Stimulated activated naive CD8-positive, alpha-beta T cell treated with anti-CD3 and anti-CD28 coated beads, Interleukin-15, Interleukin-2, amounts not matched to agents 100 U/mL and 50 U/mL, for 24 hours (primary cell): ENCODE results near the gene PUM1.
A peak's percentile ranks its signal among the peaks of the same experiment; 100 is the strongest.
"Not testable (repeated sequence)": the region's sequence is repeated elsewhere in the genome, so short reads cannot be mapped to it uniquely, and the experiment has no call there.

Experiments
- ATAC-seq: fragments of 150-1000 bp; cut with Tn5 transposase; one replicate; pipeline ENCODE4 v1.10.0; 2021
- DNase-seq: peaks from one replicate; pipeline ENCODE4 v3.0.0; 2021

Gene PUM1

DNA sequence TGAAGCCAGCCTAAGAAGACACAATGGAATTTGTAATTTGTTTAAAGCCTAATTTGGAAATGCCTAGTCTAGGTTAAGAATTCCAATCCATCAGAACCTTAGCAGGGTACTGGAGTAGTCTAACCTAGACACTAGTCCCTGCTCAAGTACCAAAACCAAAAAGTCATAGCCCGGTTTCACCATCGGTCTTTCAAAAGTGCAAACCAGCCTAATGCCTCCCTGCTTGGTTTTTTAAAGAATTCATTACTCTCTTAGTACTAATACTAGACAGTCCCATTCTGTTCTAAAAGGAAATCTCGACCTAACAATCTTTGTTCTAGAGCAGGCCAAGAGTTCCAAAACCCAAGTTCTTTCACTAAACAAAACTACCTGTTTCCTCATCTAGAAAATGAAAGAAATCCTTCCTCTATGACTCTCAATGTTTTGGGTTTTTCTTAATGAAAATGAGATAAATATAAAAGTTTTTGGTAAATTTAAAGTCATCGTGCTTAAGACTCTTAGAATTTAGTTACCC lies 2.6 kb downstream of the PUM1 start:
- no peak for DNase-seq
- ATAC-seq = no peak

DNA sequence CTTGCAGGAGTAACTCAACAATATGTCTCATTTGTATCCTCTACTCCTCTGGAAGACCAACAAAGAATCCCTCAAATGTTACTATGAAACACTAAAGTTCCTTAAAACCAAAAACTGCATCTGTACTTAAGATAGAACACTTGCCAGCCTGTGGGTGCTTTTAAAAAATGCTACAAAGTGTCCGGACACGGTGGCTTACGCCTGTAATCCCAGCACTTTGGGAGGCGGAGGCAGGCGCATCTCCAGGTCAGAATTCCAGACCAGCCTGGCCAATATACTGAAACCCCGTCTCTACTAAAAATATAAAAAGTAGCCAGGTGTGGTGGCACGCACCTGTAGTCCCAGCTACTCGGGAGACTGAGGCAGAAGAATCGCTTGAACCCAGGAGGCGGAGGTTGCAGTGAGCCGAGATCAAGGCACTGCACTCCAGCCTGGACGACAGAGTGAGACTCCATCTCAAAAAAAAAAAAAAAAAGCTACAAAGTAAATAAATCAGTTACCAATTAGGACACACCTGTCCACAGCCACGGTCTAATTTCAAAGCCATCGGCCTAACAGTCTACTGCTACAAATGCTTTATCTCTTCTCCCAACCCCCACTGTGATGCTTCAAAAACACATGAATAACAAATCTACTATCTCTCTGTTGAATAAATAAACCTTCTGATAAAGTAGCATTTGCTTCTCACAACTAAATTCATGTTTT lies 3.2 kb downstream of the PUM1 start:
- DNase-seq, ATAC-seq: not testable (repeated sequence)

GRCh38 chr1:31058012-31058411 lies 7.5 kb downstream of the PUM1 start:
- ATAC-seq = no peak
- DNase-seq = no peak

DNA sequence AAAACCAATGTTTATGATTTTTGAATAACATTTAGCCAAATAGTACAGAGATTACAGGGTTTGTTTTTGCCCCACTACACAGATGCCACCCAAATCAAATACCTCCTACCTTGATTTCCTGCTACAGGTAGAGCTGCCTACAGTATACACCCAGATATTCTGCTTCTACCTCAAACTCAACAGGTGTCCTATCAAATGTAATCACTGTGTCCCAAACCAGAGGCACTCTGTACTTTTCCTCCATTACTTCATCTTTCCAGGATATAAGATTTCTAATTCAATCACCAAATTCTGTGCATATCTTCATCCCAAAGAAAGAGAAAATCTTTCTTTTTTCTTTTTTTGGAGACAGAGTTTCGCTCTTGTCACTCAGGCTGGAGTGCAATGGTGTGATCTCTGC lies 9.6 kb downstream of the PUM1 start:
- DNase-seq (no peak), ATAC-seq (no peak)

- ATAC-seq = no peak
Observed at GRCh38 chr1:31055501-31055900, 10.0 kb downstream of the PUM1 start.

GRCh38 chr1:31054958-31055481 lies 10.5 kb downstream of the PUM1 start:
- DNase-seq (no peak), ATAC-seq (peak; percentile 67)

More at GRCh38 chr1:31055501-31055900, 10.0 kb downstream of the PUM1 start:
- DNase-seq = no peak

DNA sequence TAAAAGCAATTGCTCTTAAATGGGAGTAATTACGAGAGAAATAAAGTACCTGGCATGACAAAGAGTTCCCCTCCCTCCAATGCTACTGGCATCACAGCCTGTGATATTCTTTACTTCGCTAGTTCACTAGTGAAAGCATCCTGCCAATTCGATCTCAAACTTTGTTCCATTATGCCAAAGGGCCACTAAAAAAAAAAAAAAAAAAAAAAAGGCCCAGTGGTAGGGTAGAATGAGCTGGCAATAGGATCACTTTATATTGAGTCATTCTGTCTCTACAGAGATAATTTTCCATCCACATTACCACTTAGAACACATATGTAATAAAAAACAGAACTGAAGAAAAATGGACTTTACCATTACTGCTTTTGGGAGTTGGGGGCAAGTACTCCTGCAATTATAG lies 11.2 kb downstream of the PUM1 start:
- DNase-seq (no peak), ATAC-seq (peak; percentile 80)

- ATAC-seq, DNase-seq: not testable (repeated sequence)
Observed at GRCh38 chr1:31052613-31053012, 12.9 kb downstream of the PUM1 start.

DNA sequence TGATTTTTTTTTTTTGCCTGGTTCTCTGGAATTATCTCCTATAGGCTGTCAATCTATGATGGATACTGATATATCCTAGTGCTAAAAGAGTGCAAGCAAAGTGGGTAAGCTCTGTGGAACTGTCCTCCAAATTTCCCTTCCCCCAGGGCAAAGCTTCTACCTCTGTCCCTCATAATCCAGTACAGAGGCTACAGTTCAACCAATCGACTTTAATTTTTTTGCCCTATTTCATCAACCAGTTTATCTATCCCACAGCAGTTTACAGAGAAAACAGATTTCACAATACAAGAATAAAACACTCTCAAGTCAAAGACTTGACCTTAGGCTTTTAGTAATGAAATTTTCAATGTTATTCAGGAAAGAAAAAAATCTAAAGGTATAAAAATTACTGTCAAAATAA lies 13.9 kb downstream of the PUM1 start:
- ATAC-seq = no peak
- DNase-seq = no peak

- not testable (repeated sequence) for ATAC-seq, DNase-seq
Observed at GRCh38 chr1:31047507-31047906, 18.0 kb downstream of the PUM1 start.

- no peak for DNase-seq
- ATAC-seq = no peak
Observed at GRCh38 chr1:31043631-31044030, 21.9 kb downstream of the PUM1 start.

- no peak for DNase-seq
- no peak for ATAC-seq
Observed at GRCh38 chr1:31042656-31043055, 22.9 kb downstream of the PUM1 start.

DNA sequence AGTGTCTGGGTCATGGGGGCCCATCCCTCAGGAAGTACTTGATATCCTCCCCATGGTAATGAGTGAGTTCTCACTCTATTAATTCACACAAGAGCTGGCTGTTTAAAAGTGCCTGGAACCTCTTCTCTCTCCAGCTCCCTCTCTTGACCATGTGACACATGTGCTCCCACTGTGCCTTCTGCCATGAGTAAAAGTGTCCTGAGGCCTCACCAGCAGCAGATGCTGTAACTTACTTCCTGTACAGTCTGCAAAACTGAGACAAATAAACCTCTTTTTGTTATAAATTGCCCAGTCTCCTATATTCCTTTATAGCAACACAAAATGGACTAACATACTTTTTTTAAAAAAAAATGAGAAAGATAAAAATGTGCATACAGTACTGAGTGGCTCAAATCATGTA lies 24.0 kb downstream of the PUM1 start:
- ATAC-seq (no peak), DNase-seq (no peak)

- no peak for ATAC-seq
- DNase-seq = no peak
Observed at GRCh38 chr1:31040038-31040437, 25.5 kb downstream of the PUM1 start.

GRCh38 chr1:31038935-31039334 lies 26.6 kb downstream of the PUM1 start:
- not testable (repeated sequence) for ATAC-seq, DNase-seq

DNA sequence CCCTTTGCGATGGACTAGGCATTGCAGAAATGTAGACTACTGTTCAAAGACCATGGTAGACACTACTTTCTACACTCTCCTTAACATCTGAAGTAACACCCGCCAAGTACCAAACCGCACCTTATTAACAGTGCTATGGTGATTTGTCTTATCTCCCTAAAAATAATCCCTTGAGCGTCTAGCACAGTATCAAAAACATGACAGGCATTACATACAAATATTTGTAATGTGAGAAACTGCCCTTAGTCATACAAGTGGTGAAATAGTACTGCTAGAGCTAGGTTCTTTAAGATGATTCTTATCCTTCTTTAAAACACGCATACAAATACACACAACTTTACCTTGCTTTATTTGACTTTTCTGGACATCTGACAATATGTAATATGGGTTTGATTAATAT lies 27.2 kb downstream of the PUM1 start:
- ATAC-seq = no peak
- no peak for DNase-seq

DNA sequence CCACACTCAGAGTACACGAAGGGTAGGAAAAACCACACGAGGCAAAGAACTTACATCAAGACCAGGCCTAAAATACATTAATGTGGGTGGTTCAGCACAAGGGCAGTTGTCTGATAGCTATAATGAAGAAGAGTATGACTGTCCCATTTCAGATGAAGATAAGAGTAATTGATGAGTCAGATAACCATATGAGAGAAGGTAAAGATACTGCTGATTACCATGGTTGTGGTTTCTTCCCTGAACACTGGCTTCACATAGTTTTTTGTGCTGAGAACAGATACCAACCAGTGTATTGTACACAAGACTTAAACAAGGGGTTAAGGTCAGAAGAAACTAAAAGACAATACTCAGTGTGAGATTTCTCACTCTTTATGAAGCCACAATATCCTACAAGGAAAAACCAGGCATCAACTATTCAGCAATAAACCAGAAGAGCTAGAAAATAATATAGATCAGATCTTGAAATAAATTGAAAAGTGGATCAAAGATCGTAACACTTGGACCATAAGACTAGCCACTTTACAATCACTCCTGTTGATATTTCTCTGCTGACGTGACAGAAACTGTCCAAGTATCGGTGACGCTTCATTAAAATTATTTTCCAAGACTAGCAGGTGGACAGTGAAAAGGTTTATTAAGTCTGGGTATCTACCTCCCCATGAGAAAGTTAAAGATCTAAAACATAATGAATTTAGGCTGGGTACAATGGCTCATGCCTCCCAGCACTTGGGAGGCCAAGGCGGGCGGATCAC lies 28.6 kb downstream of the PUM1 start:
- ATAC-seq = peak; percentile 95
- no peak for DNase-seq

DNA sequence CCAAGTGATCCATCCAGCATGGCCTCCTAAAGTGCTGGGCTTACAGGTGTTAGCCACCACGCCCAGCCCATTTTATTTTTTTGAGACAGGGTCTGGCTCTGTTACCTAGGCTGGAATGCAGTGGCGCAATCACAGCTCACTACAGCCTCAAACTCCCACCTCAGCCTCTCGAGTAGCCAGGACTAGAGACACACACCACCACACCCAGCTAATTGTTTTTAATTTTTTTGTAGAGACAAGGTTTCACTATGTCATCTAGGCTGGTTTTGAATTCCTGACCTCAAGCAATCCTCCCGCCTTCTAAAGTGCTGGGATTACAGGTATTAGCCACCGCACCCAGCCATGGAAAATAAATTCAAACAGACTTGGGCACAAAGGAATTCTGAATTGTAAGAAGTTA lies 31.9 kb downstream of the PUM1 start:
- DNase-seq = no peak
- ATAC-seq = no peak

DNA sequence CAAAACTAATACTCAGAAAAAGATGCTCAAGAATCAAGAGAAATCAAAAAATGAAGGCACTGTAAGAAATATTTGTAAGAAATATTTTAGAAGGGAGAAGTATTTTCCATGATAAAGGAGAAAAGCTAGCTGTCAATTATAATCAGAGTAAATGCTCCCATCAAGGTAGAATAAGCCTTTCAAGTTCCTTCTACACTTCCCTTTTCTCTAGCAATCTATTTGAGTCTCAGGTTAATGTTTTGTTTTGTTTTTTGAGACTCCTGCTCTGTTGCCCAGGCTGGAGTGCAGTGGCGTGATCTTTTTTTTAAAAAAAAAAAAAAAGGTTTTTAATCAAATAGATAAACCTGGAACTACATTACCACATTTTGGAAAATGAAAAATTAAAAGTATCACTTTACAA lies 33.3 kb downstream of the PUM1 start:
- ATAC-seq (no peak), DNase-seq (no peak)

DNA sequence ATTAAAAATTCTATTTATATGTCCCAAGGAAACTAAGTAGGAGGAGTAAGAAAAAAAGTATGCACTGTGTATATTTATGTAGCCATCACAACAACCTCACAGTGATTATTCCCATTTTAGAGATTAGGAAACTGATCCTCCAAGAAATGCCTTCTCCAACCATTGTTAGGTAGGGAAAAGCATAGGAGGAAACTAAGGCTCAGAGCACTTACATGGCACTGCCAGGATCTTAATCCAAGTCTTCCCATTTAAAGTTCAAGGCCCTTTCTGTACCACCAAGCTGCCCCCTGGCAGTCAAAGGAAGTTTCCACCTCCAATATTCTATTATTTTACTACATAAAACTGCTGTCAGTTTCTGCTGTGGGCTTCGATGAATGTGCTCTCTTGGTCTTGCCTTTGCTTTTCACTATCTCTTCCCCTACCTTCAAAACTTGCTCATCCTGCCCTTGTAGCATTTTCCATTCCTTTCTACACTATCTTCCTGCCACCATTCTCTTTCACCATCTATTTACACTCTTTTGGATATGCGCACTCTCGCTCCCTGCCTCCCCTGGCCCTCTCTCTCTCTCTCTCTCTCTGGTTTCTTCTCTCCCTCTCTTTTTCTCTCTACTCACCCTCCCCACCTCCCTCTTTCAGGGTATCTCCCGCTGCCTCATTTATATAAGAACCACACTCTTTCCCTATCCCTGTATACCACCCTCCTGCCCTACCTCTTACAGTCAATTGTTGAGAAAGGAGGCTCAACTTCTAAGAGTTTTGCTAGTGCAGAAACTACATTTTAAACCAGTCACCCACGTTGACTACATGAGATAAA lies 34.0 kb downstream of the PUM1 start:
- DNase-seq = no peak

DNA sequence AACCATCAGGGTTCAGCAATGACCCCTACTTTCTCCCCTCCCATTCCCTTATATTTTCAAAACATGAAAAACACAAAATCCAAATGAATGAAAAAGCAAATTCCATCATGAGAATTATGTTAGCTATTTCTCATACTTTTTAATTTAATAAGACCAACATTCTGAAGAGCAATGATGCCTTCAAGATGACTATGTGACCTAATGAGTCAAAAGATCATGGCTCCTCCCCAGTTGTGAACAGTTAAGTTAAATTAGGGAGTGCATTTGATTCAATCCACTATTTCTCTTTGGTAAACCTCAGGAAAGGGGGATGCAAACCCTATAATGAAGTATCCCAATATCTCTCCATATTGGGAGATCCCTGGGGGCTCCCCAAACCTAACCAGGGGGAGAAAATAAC lies 36.5 kb downstream of the PUM1 start:
- no peak for ATAC-seq
- no peak for DNase-seq

More for the DNA sequence above, 34.0 kb downstream of the PUM1 start:
- no peak for ATAC-seq
